Fibroblast of lung (primary cell): ENCODE measurements around the gene CNDP1. TPM values are rescaled to one million over a fixed set of nuclear protein-coding genes. Genes with fewer than 3 reads are reported as not detected.

Source experiments
- DNase-seq, 2 donors: peaks; one replicate each; pipeline versions ENCODE4 v3.0.0 to v3.0.0-alpha.2; 2010; ENCODE audit warnings: low read depth in 2 of 2
- H2AFZ ChIP-seq: 2 replicates; pipeline ENCODE4 v1.5.1; 2012; ENCODE audit warnings: low read length, control low read depth, inconsistent platforms
- H3K27ac ChIP-seq: 2 replicates; pipeline ENCODE4 v1.5.1; 2011; ENCODE audit warnings: low read length, control low read depth; ENCODE audit not compliant: insufficient read depth
- H3K27me3 ChIP-seq: 2 replicates; pipeline ENCODE4 v1.5.1; 2011; ENCODE audit warnings: mild to moderate bottlenecking, low read length; ENCODE audit not compliant: control insufficient read depth, insufficient read depth
- H3K36me3 ChIP-seq: 2 replicates; pipeline ENCODE4 v1.5.1; 2011; ENCODE audit warnings: low read length; ENCODE audit not compliant: control insufficient read depth, insufficient read depth
- H3K4me1 ChIP-seq: 2 replicates; pipeline ENCODE4 v1.5.1; 2011; ENCODE audit warnings: low read length; ENCODE audit not compliant: control insufficient read depth, insufficient read depth; ENCODE audit errors: extremely low read depth
- H3K4me2 ChIP-seq: 2 replicates; pipeline ENCODE4 v1.5.1; 2011; ENCODE audit warnings: low read length, control low read depth; ENCODE audit not compliant: insufficient read depth; ENCODE audit errors: extremely low read depth
- H3K4me3 ChIP-seq, 4 experiments: fragments of 200-600 bp in 1 of 4; sonication (generic) in 1 of 4; replicated peaks in 1 of 4; 2 replicates each; pipeline ENCODE4 v1.5.1; 2011 to 2016; ENCODE audit warnings: low read length in 4 of 4, low read depth in 3 of 4, mild to moderate bottlenecking in 3 of 4, control low read depth in 2 of 4, inconsistent platforms in 1 of 4, mixed read lengths in 1 of 4; ENCODE audit not compliant: insufficient read depth in 1 of 4; ENCODE audit errors: control extremely low read depth in 1 of 4
- H3K79me2 ChIP-seq: 2 replicates; pipeline ENCODE4 v1.5.1; 2012; ENCODE audit warnings: mild to moderate bottlenecking, low read length, inconsistent platforms; ENCODE audit not compliant: control insufficient read depth, insufficient read depth
- H3K9ac ChIP-seq: 2 replicates; pipeline ENCODE4 v1.5.1; 2011; ENCODE audit warnings: mild to moderate bottlenecking, low read length, control low read depth; ENCODE audit not compliant: insufficient read depth
- H3K9me3 ChIP-seq: 2 replicates; pipeline ENCODE4 v1.5.1; 2012; ENCODE audit warnings: low read depth, low read length; ENCODE audit not compliant: control insufficient read depth, insufficient read depth
- H4K20me1 ChIP-seq: 2 replicates; pipeline ENCODE4 v1.5.1; 2011; ENCODE audit warnings: low read length; ENCODE audit not compliant: control insufficient read depth, insufficient read depth; ENCODE audit errors: extremely low read depth
- CTCF ChIP-seq, 2 donors: IDR thresholded peaks in 1 of 2; conservative IDR thresholded peaks in 1 of 2; 1 replicate in 1 of 2; 2 replicates in 1 of 2; pipeline ENCODE4 v1.5.1; 2011 to 2012; ENCODE audit warnings: low read length in 2 of 2, control low read depth in 1 of 2, inconsistent platforms in 1 of 2, low read depth in 1 of 2, mild to moderate bottlenecking in 1 of 2
- EZH2 ChIP-seq: IDR thresholded peaks from 2 replicates; pipeline ENCODE4 v1.5.1; 2012; ENCODE audit warnings: low read length, control low read depth, mild to moderate bottlenecking; ENCODE audit errors: missing control alignments
- polyA plus RNA-seq, 2 donors: library from polyadenylated mRNA; depleted of rRNA in 1 of 2; stranded (reverse) in 1 of 2; unstranded in 1 of 2; fragments of >200 nt; gene quantifications; 2 replicates each; pipeline ENCODE4 v1.2.1, GENCODE V29; 2011 to 2012; ENCODE audit warnings: missing spikeins in 1 of 2
- total RNA-seq: library from RNA; depleted of rRNA; stranded (reverse); fragments of >200 nt; gene quantifications from 2 replicates; pipeline ENCODE4 v1.2.1, GENCODE V29; 2014

The CNDP1 gene
- total and polyA plus RNA-seq, 2 donors (not counting 1 experiment from before 2014, with no cell fraction given) = not detected

GRCh38 chr18:74626049-74626874, 92.0 kb downstream of the CNDP1 start:
- no peaks in the 10 kb centered on the region for H3K36me3 ChIP-seq
- TF ChIP-seq CTCF (conservative IDR thresholded peaks at IDR 0.05 in 1 of 2, IDR thresholded peaks at IDR 0.05 in 1 of 2; ENCODE audit: low read depth in 1 of 2, low read length in 2 of 2) (no peak), EZH2 (no peak)
- no peaks in the 10 kb centered on the region for H4K20me1 ChIP-seq
- H3K4me2 ChIP-seq = no peak overlapping the region
- no peak overlapping the region for H3K27ac ChIP-seq
- H3K27me3 ChIP-seq = no peaks in the 10 kb centered on the region
- DNase-seq = no peak
- peaks cover 7% of the 10 kb centered on the region for H3K79me2 ChIP-seq
- no peak overlapping the region for H3K4me3 ChIP-seq
- H2AFZ ChIP-seq = no peak overlapping the region
- peaks cover under 1% of the 10 kb centered on the region for H3K4me1 ChIP-seq
- no peak overlapping the region for H3K9ac ChIP-seq
- H3K9me3 ChIP-seq = no peaks in the 10 kb centered on the region

GRCh38 chr18:74630804-74631203, 96.5 kb downstream of the CNDP1 start:
- H3K79me2 ChIP-seq = no peaks in the 10 kb centered on the region
- H3K4me1 ChIP-seq = peaks cover 7% of the 10 kb centered on the region
- H3K4me3 ChIP-seq = no peak overlapping the region
- DNase-seq = no peak
- TF ChIP-seq CTCF (conservative IDR thresholded peaks at IDR 0.05 in 1 of 2, IDR thresholded peaks at IDR 0.05 in 1 of 2; ENCODE audit: low read depth in 1 of 2, low read length in 2 of 2) (no peak), EZH2 (no peak)
- no peak overlapping the region for H2AFZ ChIP-seq
- H3K27ac ChIP-seq = no peak overlapping the region
- H3K9me3 ChIP-seq = no peaks in the 10 kb centered on the region
- H3K36me3 ChIP-seq = peaks cover 2% of the 10 kb centered on the region
- no peak overlapping the region for H3K4me2 ChIP-seq
- H3K9ac ChIP-seq = no peak overlapping the region
- H4K20me1 ChIP-seq = no peaks in the 10 kb centered on the region
- H3K27me3 ChIP-seq = no peaks in the 10 kb centered on the region

- peak overlapping the region; percentile 18 for H3K27ac ChIP-seq
- H3K4me1 ChIP-seq = peaks cover 7% of the 10 kb centered on the region
- no peaks in the 10 kb centered on the region for H3K9me3 ChIP-seq
- peak overlapping the region in 1 of 4 experiments; percentile 1 for H3K4me3 ChIP-seq
- peaks cover 2% of the 10 kb centered on the region for H3K36me3 ChIP-seq
- H4K20me1 ChIP-seq = no peaks in the 10 kb centered on the region
- no peak overlapping the region for H2AFZ ChIP-seq
- H3K79me2 ChIP-seq = no peaks in the 10 kb centered on the region
- no peaks in the 10 kb centered on the region for H3K27me3 ChIP-seq
- TF ChIP-seq EZH2 (no peak), CTCF (conservative IDR thresholded peaks at IDR 0.05 in 1 of 2, IDR thresholded peaks at IDR 0.05 in 1 of 2; ENCODE audit: low read depth in 1 of 2, low read length in 2 of 2) (no peak)
- H3K9ac ChIP-seq = no peak overlapping the region
- DNase-seq = no peak
- peak overlapping the region; percentile 72 for H3K4me2 ChIP-seq
Observed at GRCh38 chr18:74631212-74631611, 96.9 kb downstream of the CNDP1 start.
